ENCODE results near the gene BPHL.

Gene BPHL

DNA sequence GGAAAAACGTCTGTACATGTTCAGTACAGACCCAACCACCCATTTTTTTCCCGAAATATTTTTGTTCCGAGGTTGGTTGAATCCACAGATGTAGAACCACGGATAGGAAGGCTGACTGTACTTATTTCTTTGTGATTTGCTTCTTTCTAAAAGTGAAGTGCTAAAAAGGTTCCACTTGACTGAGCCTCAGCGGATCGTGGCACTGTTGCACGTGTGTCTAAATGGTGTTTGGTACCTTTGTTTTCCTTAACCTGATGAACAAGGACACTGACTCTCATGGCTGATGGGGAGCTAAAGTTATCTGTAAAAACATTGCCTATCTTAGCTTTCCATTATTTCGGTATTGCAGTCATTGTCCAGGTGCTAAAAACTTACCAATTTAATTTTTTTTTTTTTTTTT is 6.2 kb downstream of the BPHL start:
- TF ChIP-seq, protein P1, sequence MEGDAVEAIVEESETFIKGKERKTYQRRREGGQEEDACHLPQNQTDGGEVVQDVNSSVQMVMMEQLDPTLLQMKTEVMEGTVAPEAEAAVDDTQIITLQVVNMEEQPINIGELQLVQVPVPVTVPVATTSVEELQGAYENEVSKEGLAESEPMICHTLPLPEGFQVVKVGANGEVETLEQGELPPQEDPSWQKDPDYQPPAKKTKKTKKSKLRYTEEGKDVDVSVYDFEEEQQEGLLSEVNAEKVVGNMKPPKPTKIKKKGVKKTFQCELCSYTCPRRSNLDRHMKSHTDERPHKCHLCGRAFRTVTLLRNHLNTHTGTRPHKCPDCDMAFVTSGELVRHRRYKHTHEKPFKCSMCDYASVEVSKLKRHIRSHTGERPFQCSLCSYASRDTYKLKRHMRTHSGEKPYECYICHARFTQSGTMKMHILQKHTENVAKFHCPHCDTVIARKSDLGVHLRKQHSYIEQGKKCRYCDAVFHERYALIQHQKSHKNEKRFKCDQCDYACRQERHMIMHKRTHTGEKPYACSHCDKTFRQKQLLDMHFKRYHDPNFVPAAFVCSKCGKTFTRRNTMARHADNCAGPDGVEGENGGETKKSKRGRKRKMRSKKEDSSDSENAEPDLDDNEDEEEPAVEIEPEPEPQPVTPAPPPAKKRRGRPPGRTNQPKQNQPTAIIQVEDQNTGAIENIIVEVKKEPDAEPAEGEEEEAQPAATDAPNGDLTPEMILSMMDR (IDR thresholded peaks at IDR 0.05), result no peak

DNA sequence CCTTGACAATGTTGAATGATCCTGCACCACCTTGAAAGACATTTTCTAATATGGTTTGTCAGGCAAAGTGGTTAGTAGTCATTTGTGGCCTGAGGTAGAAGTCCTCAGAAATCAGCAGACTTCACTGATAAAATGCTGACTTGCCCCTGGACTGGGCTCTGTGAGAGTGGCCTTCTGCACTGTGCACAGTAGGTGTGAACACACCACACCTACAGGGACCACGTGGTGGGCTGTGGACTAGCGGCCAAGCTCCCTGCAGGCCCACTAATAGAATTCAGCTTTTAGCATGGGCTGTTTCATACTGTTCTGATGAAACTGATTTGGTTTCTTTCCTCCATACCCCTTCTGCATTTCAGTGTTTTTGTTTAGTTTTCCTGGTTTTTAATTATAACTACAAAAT is 7.3 kb downstream of the BPHL start:
- TF ChIP-seq, protein P1 (IDR thresholded peaks at IDR 0.05), result no peak

- TF ChIP-seq, protein P1 (IDR thresholded peaks at IDR 0.05), result no peak
Observed at GRCh38 chr6:3128356-3129108, 10.0 kb downstream of the BPHL start.

GRCh38 chr6:3131695-3132094 is 13.2 kb downstream of the BPHL start:
- TF ChIP-seq, protein P1 (IDR thresholded peaks at IDR 0.05), result no peak

- TF ChIP-seq, protein P1 (IDR thresholded peaks at IDR 0.05), result no peak
Observed at GRCh38 chr6:3133515-3133914, 15.0 kb downstream of the BPHL start.

- TF ChIP-seq, protein P1 (IDR thresholded peaks at IDR 0.05), result no peak
Observed at GRCh38 chr6:3135668-3136291, 17.3 kb downstream of the BPHL start.

- TF ChIP-seq, protein P1 (IDR thresholded peaks at IDR 0.05), result no peak
Observed at GRCh38 chr6:3136292-3137011, 17.9 kb downstream of the BPHL start.
